Peyer's patch (tissue), 4 donors: Measurements from ENCODE around the gene CD38.

ENCODE experiments used
- CTCF ChIP-seq, 6 experiments: fragments of 450-650 bp in 4 of 6; fragments of 200-600 bp in 2 of 6; sonication (generic) in 1 of 6; IDR thresholded peaks; one replicate each; pipeline ENCODE4 v1.5.1; 2017 to 2019; ENCODE audit warnings: antibody characterized with exemption in 6 of 6, mild to moderate bottlenecking in 3 of 6, moderate library complexity in 1 of 6
- POLR2A ChIP-seq, 2 donors: fragments of 450-650 bp; IDR thresholded peaks; one replicate each; pipeline ENCODE4 v1.5.1; 2017; ENCODE audit warnings: antibody characterized with exemption in 2 of 2, mild to moderate bottlenecking in 2 of 2, moderate library complexity in 2 of 2

GRCh38 chr4:15792974-15793373 is 14.8 kb downstream of the CD38 start:
- TF ChIP-seq POLR2A (IDR thresholded peaks at IDR 0.05) (no peak), CTCF (IDR thresholded peaks at IDR 0.05) (no peak)
